HepG2 (cell line): ENCODE data around the gene PCDHB8. TPM values are rescaled to one million over a fixed set of nuclear protein-coding genes. Genes with fewer than 3 reads are reported as not detected.

Experiments used
- CTCF ChIP-seq: sonication (generic); formaldehyde crosslinking; IDR thresholded peaks from 2 replicates; pipeline ENCODE4 v1.5.0; 2020; ENCODE audit warnings: mild to moderate bottlenecking, missing genetic modification reagents, moderate library complexity
- E2F1 ChIP-seq: sonication (generic); formaldehyde crosslinking; IDR thresholded peaks from 2 replicates; pipeline ENCODE4 v1.5.0; 2020; ENCODE audit warnings: missing genetic modification reagents
- HMGXB4 ChIP-seq, 2 experiments: sonication (generic) in 1 of 2; formaldehyde crosslinking in 1 of 2; IDR thresholded peaks; 2 replicates each; pipeline versions ENCODE4 v1.4.0 to v1.6.1; 2018 to 2020; ENCODE audit warnings: missing genetic modification reagents in 2 of 2, borderline replicate concordance in 1 of 2, low read depth in 1 of 2, mild to moderate bottlenecking in 1 of 2, missing biosample characterization in 1 of 2
- HNRNPK ChIP-seq: fragments of 200-400 bp; formaldehyde crosslinking; IDR thresholded peaks from 2 replicates; pipeline ENCODE4 v1.6.1; 2018; ENCODE audit warnings: low read length, low read depth, moderate library complexity, mild to moderate bottlenecking; ENCODE audit not compliant: poor library complexity, severe bottlenecking
- POLR2G ChIP-seq: fragments of 200-400 bp; formaldehyde crosslinking; IDR thresholded peaks from 2 replicates; pipeline ENCODE4 v1.6.1; 2018; ENCODE audit warnings: mild to moderate bottlenecking, low read depth, low read length, moderate library complexity
- ZNF124 ChIP-seq: sonication (generic); formaldehyde crosslinking; IDR thresholded peaks from 2 replicates; pipeline ENCODE4 v1.4.0; 2020; ENCODE audit warnings: missing genetic modification reagents
- ZNF552 ChIP-seq: sonication (generic); formaldehyde crosslinking; IDR thresholded peaks from 2 replicates; pipeline ENCODE4 v1.9.0; 2022; ENCODE audit warnings: missing genetic modification reagents, mild to moderate bottlenecking, borderline replicate concordance
- polyA plus RNA-seq, 8 experiments: library from polyadenylated mRNA; depleted of rRNA in 3 of 8; stranded (reverse) in 7 of 8; unstranded in 1 of 8; fragments of >200 nt; fragmentation: Illumina TruSeq in 4 of 8; extraction: Trizol in 4 of 8; gene quantifications; 2 replicates each; pipeline versions ENCODE4 v1.2.1 to v1.2.3, GENCODE V29; 2011 to 2016; ENCODE audit warnings: low read depth in 4 of 8, missing spikeins in 1 of 8, mixed read lengths in 1 of 8; ENCODE audit not compliant: insufficient read depth in 1 of 8
- total RNA-seq, 5 experiments: library from RNA; depleted of rRNA; stranded (reverse); fragments of >200 nt; fragmentation: Illumina TruSeq; extraction: Trizol; gene quantifications; 2 replicates each; pipeline ENCODE4 v1.2.3, GENCODE V29; 2016; ENCODE audit warnings: low read depth in 1 of 5

Gene PCDHB8
- total and polyA plus RNA-seq, 2 of the 13 experiments (the other 11 are each of a cell fraction or from before 2014, with no cell fraction given), result 0.26 to 0.82 TPM

GRCh38 chr5:141149812-141150211, 27.8 kb upstream of the PCDHB8 start, which contains the start of gene PCDHB6 (continued):
- TF ChIP-seq CTCF (CRISPR knock-in tag) (peak; percentile 72), ZNF552 (CRISPR knock-in tag) (no peak), E2F1 (CRISPR knock-in tag) (no peak), HNRNPK (no peak), POLR2G (no peak), HMGXB4 (CRISPR knock-in tag; IDR thresholded peaks at IDR 0.05; ENCODE audit: borderline replicate concordance in 1 of 2, low read depth in 1 of 2) (peak in 1 of 2 experiments; percentile 73; a peak in 2 of 4 replicates), ZNF124 (CRISPR knock-in tag) (no peak)
